LNCaP clone FGC (cell line): ENCODE results near the gene SMAD2.

Experiments
- DNase-seq: peaks from one replicate; pipeline ENCODE4 v3.0.0-alpha.2; 2011; ENCODE audit warnings: low read depth
- H3K4me3 ChIP-seq: 2 replicates; pipeline ENCODE4 v1.5.1; 2011; ENCODE audit warnings: mild to moderate bottlenecking, low read depth, low read length, control low read depth
- CTCF ChIP-seq: IDR thresholded peaks from 2 replicates; pipeline ENCODE4 v1.5.1; 2012; ENCODE audit warnings: mild to moderate bottlenecking; ENCODE audit not compliant: control insufficient read depth, insufficient read depth; ENCODE audit errors: extremely low read depth

SMAD2 gene

GRCh38 chr18:47863041-47863440 is 67.4 kb downstream of the SMAD2 start:
- TF ChIP-seq CTCF: no peak
- no peak overlapping the region for H3K4me3 ChIP-seq
- no peak for DNase-seq

- no peak for TF ChIP-seq CTCF
- DNase-seq: peak; percentile 43
- H3K4me3 ChIP-seq: no peak overlapping the region
Observed at GRCh38 chr18:47858607-47859006, 71.9 kb downstream of the SMAD2 start.

- DNase-seq: no peak
- TF ChIP-seq CTCF: no peak
- H3K4me3 ChIP-seq: no peak overlapping the region
Observed at GRCh38 chr18:47847635-47848034, 82.8 kb downstream of the SMAD2 start.

- no peak for DNase-seq
- TF ChIP-seq CTCF: 0 out of 2 replicates have a peak, but pooled peaks have one; percentile 5
Observed at GRCh38 chr18:47846431-47846830, 84.0 kb downstream of the SMAD2 start.

GRCh38 chr18:47844828-47845498 is 85.5 kb downstream of the SMAD2 start:
- no peak for TF ChIP-seq CTCF
- no peak for DNase-seq
- no peak overlapping the region for H3K4me3 ChIP-seq

More at GRCh38 chr18:47846431-47846830, 84.0 kb downstream of the SMAD2 start:
- no peak overlapping the region for H3K4me3 ChIP-seq

- H3K4me3 ChIP-seq: no peak overlapping the region
- no peak for DNase-seq
- no peak for TF ChIP-seq CTCF
Observed at GRCh38 chr18:47842836-47843235, 87.6 kb downstream of the SMAD2 start.

- H3K4me3 ChIP-seq: no peak overlapping the region
- no peak for TF ChIP-seq CTCF
Observed at GRCh38 chr18:47838396-47838795, 92.1 kb downstream of the SMAD2 start.

More at GRCh38 chr18:47838396-47838795, 92.1 kb downstream of the SMAD2 start:
- no peak for DNase-seq
